K562 (cell line): Measurements from ENCODE around the gene EIF4G1. TPM values are rescaled to one million over a fixed set of nuclear protein-coding genes. Genes with fewer than 3 reads are reported as not detected.

Experiments used
- ARHGAP35 ChIP-seq: fragments of 450-650 bp; IDR thresholded peaks from 2 replicates; pipeline ENCODE4 v1.6.1; 2018; ENCODE audit not compliant: partially characterized antibody
- ARID2 ChIP-seq: fragments of 450-650 bp; IDR thresholded peaks from 2 replicates; pipeline ENCODE4 v1.6.1; 2017; ENCODE audit warnings: antibody characterized with exemption, mild to moderate bottlenecking
- ATF7 ChIP-seq: fragments of 450-650 bp; IDR thresholded peaks from 2 replicates; pipeline ENCODE4 v1.7.1; 2014; ENCODE audit warnings: mild to moderate bottlenecking, moderate library complexity
- BMI1 ChIP-seq: fragments of 150-350 bp; IDR thresholded peaks from 2 replicates; pipeline ENCODE4 v1.6.1; 2014; ENCODE audit warnings: low read length
- DMBX1 ChIP-seq: fragments of 250-450 bp; sonication (Bioruptor Pico); IDR thresholded peaks from 2 replicates; pipeline ENCODE4 v1.8.0; 2022; ENCODE audit warnings: inconsistent platforms, mild to moderate bottlenecking, moderate library complexity, borderline replicate concordance
- EZH2 ChIP-seq: IDR thresholded peaks from 2 replicates; pipeline ENCODE4 v1.6.1; 2012; ENCODE audit warnings: low read depth, mild to moderate bottlenecking, inconsistent platforms, low read length, borderline replicate concordance
- FOXJ2 ChIP-seq: fragments of 200-800 bp; sonication (Bioruptor generic); IDR thresholded peaks from 2 replicates; pipeline ENCODE4 v1.6.1; 2016; ENCODE audit warnings: missing genetic modification characterization, missing compliant biosample characterization
- HMG20B ChIP-seq: fragments of 250-450 bp; sonication (Bioruptor Pico); IDR thresholded peaks from 2 replicates; pipeline ENCODE4 v1.5.0; 2021; ENCODE audit warnings: mild to moderate bottlenecking
- KDM2B ChIP-seq: fragments of 250-450 bp; sonication (Bioruptor Pico); IDR thresholded peaks from 2 replicates; pipeline ENCODE4 v1.8.0; 2021; ENCODE audit warnings: mild to moderate bottlenecking, moderate library complexity
- MAFK ChIP-seq: IDR thresholded peaks from 2 replicates; pipeline ENCODE4 v1.6.1; 2011; ENCODE audit warnings: low read length, improper control_type of control experiment
- MBD2 ChIP-seq: sonication (generic); IDR thresholded peaks from 2 replicates; pipeline ENCODE4 v1.6.1; 2016; ENCODE audit warnings: low read depth, borderline replicate concordance
- NFATC3 ChIP-seq: fragments of 450-650 bp; IDR thresholded peaks from 2 replicates; pipeline ENCODE4 v1.6.1; 2017; ENCODE audit warnings: mild to moderate bottlenecking
- NFIC ChIP-seq: fragments of 450-650 bp; IDR thresholded peaks from 2 replicates; pipeline ENCODE4 v1.6.1; 2017; ENCODE audit warnings: mild to moderate bottlenecking, inconsistent platforms
- NFRKB ChIP-seq: fragments of 450-650 bp; IDR thresholded peaks from 2 replicates; pipeline ENCODE4 v1.6.1; 2016; ENCODE audit warnings: low read depth
- NUFIP1 ChIP-seq: fragments of 450-650 bp; IDR thresholded peaks from 2 replicates; pipeline ENCODE4 v1.6.1; 2018; ENCODE audit not compliant: partially characterized antibody
- PRMT5 ChIP-seq: sonication (generic); formaldehyde crosslinking; IDR thresholded peaks from 2 replicates; pipeline ENCODE4 v1.5.0; 2020; ENCODE audit warnings: missing genetic modification reagents
- PRPF4 ChIP-seq: fragments of 200-400 bp; formaldehyde crosslinking; IDR thresholded peaks from one replicate; pipeline ENCODE4 v1.6.1; 2017; ENCODE audit warnings: low read length, low read depth, mild to moderate bottlenecking; ENCODE audit not compliant: insufficient read depth, poor library complexity, severe bottlenecking
- PYGO2 ChIP-seq: fragments of 450-650 bp; IDR thresholded peaks from 2 replicates; pipeline ENCODE4 v1.6.1; 2016; ENCODE audit warnings: mild to moderate bottlenecking, missing genetic modification characterization, moderate library complexity, missing compliant biosample characterization
- SMAD1 ChIP-seq: fragments of 150-350 bp; IDR thresholded peaks from 2 replicates; pipeline ENCODE4 v1.6.1; 2014; ENCODE audit warnings: low read length, low read depth; ENCODE audit not compliant: partially characterized antibody
- SUPT5H ChIP-seq: fragments of 450-650 bp; IDR thresholded peaks from 2 replicates; pipeline ENCODE4 v1.6.1; 2016
- TEAD2 ChIP-seq: fragments of 450-650 bp; IDR thresholded peaks from 2 replicates; pipeline ENCODE4 v1.6.1; 2016; ENCODE audit warnings: missing genetic modification characterization, control low read depth, missing compliant biosample characterization
- ZBTB5 ChIP-seq: fragments of 450-650 bp; IDR thresholded peaks from 2 replicates; pipeline ENCODE4 v1.6.1; 2017; ENCODE audit warnings: antibody characterized with exemption
- ZNF263 ChIP-seq: sonication (generic); formaldehyde crosslinking; IDR thresholded peaks from 2 replicates; pipeline ENCODE4 v1.8.0; 2022; ENCODE audit warnings: mild to moderate bottlenecking, missing genetic modification reagents, borderline replicate concordance
- ZNF408 ChIP-seq: fragments of 250-450 bp; sonication (Bioruptor Pico); IDR thresholded peaks from 2 replicates; pipeline ENCODE4 v1.4.0; 2020; ENCODE audit warnings: low read depth, mild to moderate bottlenecking, moderate library complexity
- ZNF436 ChIP-seq: fragments of 250-450, 450-650 bp; sonication (Bioruptor Pico); formaldehyde crosslinking; IDR thresholded peaks from 2 replicates; pipeline ENCODE4 v1.7.0; 2020; ENCODE audit warnings: mild to moderate bottlenecking
- ZSCAN29 ChIP-seq: fragments of 450-650 bp; IDR thresholded peaks from 2 replicates; pipeline ENCODE4 v1.6.1; 2017
- polyA plus RNA-seq, 8 experiments: library from polyadenylated mRNA; depleted of rRNA in 4 of 8; stranded (reverse) in 5 of 8; unstranded in 3 of 8; fragments of >200 nt; fragmentation: Nextera tagmentation in 2 of 8; fragmentation: Illumina TruSeq in 1 of 8; extraction: Ambion mirVana in 2 of 8; extraction: Trizol in 1 of 8; gene quantifications; 2 replicates each; pipeline versions ENCODE4 v1.2.1 to v1.2.3, GENCODE V29; 2011 to 2014; ENCODE audit warnings: inconsistent platforms in 1 of 8, missing spikeins in 1 of 8
- total RNA-seq, 7 experiments: library from RNA; depleted of rRNA in 6 of 7; stranded (reverse); fragments of >200 nt in 6 of 7; fragmentation: Illumina TruSeq in 2 of 7; extraction: Trizol in 2 of 7; gene quantifications; 2 replicates each; pipeline versions ENCODE4 v1.2.1 to v1.2.3, GENCODE V29; 2011 to 2021; ENCODE audit warnings: low replicate concordance in 1 of 7
- TF ChIP-seq, protein P1 (sequence below): fragments of 450-650 bp; formaldehyde crosslinking; IDR thresholded peaks from 2 replicates; pipeline ENCODE4 v1.4.0; 2020; ENCODE audit warnings: mild to moderate bottlenecking, mixed read lengths
- TF ChIP-seq, protein P2 (sequence below): sonication (generic); formaldehyde crosslinking; IDR thresholded peaks from 2 replicates; pipeline ENCODE4 v1.8.0; 2022; ENCODE audit warnings: missing genetic modification reagents, mild to moderate bottlenecking, moderate library complexity, borderline replicate concordance
- TF ChIP-seq, protein P3 (sequence below): fragments of 250-450 bp; sonication (Bioruptor Pico); IDR thresholded peaks from 2 replicates; pipeline ENCODE4 v1.8.0; 2021; ENCODE audit warnings: moderate library complexity, mild to moderate bottlenecking, inconsistent platforms

The EIF4G1 gene
- total and polyA plus RNA-seq, 9 of the 15 experiments (the other 6 are each of a cell fraction or from before 2014, with no cell fraction given): 4.6 to 505 (median 155) TPM

DNA sequence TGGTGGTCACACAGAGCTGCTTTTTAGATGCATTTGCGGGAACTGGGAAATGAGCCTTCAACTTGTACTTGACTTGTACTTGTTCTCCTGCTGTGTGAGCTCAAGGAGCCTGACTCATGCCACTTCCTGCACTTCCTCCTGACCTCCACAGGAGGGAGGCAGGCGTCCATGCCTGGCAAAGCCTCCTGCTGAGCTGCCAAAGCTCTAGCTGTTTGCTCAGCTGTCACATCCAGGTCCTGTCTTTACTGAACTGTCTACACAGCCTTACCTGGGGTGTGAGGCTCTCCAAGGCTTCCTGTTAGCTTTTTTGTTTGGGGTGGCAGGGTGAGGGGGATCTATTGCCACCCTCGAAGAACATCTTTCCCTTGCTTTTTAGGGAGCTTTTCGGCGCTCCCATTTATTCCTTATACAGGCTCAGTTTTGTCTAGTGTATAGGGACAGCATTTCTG lies 57.2 kb downstream of the EIF4G1 start (continued):
- TF ChIP-seq HMG20B (no peak), ARID2 (peak; percentile 66; the same call in 1 of the 2 replicates), NUFIP1 (no peak), ZNF436 (CRISPR knock-in tag) (no peak), ZNF408 (CRISPR knock-in tag) (no peak), NFRKB (no peak), EZH2 (no peak), SUPT5H (no peak), DMBX1 (CRISPR knock-in tag) (no peak), PYGO2 (tag) (no peak), NFIC (0 out of 2 replicates have a peak, but pooled peaks have one; percentile 27), ARHGAP35 (no peak), ZSCAN29 (0 out of 2 replicates have a peak, but pooled peaks have one; percentile 32), KDM2B (no peak), MAFK (no peak; the same call in 1 of the 2 replicates), PRMT5 (no peak), BMI1 (no peak), ZBTB5 (no peak), NFATC3 (no peak), ATF7 (no peak), TEAD2 (tag) (no peak), PRPF4 (no peak), ZNF263 (CRISPR knock-in tag) (peak; percentile 75; the same call in 1 of the 2 replicates), FOXJ2 (tag) (no peak), SMAD1 (no peak), MBD2 (no peak)
- TF ChIP-seq, protein P1, sequence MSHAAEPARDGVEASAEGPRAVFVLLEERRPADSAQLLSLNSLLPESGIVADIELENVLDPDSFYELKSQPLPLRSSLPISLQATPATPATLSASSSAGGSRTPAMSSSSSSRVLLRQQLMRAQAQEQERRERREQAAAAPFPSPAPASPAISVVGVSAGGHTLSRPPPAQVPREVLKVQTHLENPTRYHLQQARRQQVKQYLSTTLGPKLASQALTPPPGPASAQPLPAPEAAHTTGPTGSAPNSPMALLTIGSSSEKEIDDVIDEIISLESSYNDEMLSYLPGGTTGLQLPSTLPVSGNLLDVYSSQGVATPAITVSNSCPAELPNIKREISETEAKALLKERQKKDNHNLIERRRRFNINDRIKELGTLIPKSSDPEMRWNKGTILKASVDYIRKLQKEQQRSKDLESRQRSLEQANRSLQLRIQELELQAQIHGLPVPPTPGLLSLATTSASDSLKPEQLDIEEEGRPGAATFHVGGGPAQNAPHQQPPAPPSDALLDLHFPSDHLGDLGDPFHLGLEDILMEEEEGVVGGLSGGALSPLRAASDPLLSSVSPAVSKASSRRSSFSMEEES (CRISPR knock-in tag): no peak
- TF ChIP-seq, protein P2, sequence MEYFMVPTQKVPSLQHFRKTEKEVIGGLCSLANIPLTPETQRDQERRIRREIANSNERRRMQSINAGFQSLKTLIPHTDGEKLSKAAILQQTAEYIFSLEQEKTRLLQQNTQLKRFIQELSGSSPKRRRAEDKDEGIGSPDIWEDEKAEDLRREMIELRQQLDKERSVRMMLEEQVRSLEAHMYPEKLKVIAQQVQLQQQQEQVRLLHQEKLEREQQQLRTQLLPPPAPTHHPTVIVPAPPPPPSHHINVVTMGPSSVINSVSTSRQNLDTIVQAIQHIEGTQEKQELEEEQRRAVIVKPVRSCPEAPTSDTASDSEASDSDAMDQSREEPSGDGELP (CRISPR knock-in tag): peak; percentile 92
- TF ChIP-seq, protein P3, sequence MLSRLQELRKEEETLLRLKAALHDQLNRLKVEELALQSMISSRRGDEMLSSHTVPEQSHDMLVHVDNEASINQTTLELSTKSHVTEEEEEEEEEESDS: no peak
